A673 (cell line): ENCODE data around the gene VAV1.

Experiments
- CTCF ChIP-seq: fragments of 300-800, 200-600 bp; sonication (generic); conservative IDR thresholded peaks from 2 replicates; pipeline ENCODE4 v1.5.1; 2017; ENCODE audit warnings: low read depth, mild to moderate bottlenecking, antibody characterized with exemption, low read length, moderate library complexity, mixed read lengths
- EZH2 ChIP-seq: fragments of 200-600 bp; sonication (generic); IDR thresholded peaks from 2 replicates; pipeline ENCODE4 v1.6.1; 2017; ENCODE audit warnings: borderline replicate concordance, low read depth, mild to moderate bottlenecking, mixed read lengths, antibody characterized with exemption, low read length; ENCODE audit not compliant: poor library complexity, severe bottlenecking

GRCh38 chr19:6851359-6851758, 78.9 kb downstream of the VAV1 start:
- no peak for TF ChIP-seq CTCF
- no peak for TF ChIP-seq EZH2
